ENCODE measurements around the gene NLRP11.

Gene NLRP11

DNA sequence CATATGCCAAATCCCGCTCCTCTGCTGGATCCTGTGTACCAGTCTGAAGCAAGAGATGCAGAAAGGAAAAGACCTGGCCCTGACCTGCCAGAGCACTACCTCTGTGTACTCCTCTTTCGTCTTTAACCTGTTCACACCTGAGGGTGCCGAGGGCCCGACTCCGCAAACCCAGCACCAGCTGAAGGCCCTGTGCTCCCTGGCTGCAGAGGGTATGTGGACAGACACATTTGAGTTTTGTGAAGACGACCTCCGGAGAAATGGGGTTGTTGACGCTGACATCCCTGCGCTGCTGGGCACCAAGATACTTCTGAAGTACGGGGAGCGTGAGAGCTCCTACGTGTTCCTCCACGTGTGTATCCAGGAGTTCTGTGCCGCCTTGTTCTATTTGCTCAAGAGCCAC is 26.6 kb upstream of the NLRP11 start:
- CTCF ChIA-PET: no interaction called here
- POLR2A ChIA-PET: no interaction called here
- no peak for DNase-seq (ENCODE audit: extremely low spot score)
- no peak for TF ChIP-seq HDGF (IDR thresholded peaks at IDR 0.05; ENCODE audit: borderline replicate concordance)

GRCh38 chr19:55857974-55858373 is 26.2 kb upstream of the NLRP11 start:
- TF ChIP-seq SP1 (IDR thresholded peaks at IDR 0.05) (no peak), ELF4 (IDR thresholded peaks at IDR 0.05) (no peak), L3MBTL2 (conservative IDR thresholded peaks at IDR 0.05) (no peak), LEF1 (IDR thresholded peaks at IDR 0.05; ENCODE audit: borderline replicate concordance) (no peak), BHLHE40 (IDR thresholded peaks at IDR 0.05; ENCODE audit: borderline replicate concordance) (no peak), HDGF (IDR thresholded peaks at IDR 0.05; ENCODE audit: borderline replicate concordance) (no peak), ZNF384 (IDR thresholded peaks at IDR 0.05) (no peak), SUZ12 (IDR thresholded peaks at IDR 0.05) (no peak), CTBP1 (IDR thresholded peaks at IDR 0.05; ENCODE audit: borderline replicate concordance) (no peak), FOXK2 (IDR thresholded peaks at IDR 0.05) (no peak), NFRKB (IDR thresholded peaks at IDR 0.05) (no peak), FOXA1 (IDR thresholded peaks at IDR 0.05) (no peak), TARDBP (IDR thresholded peaks at IDR 0.05) (no peak), ARNT (IDR thresholded peaks at IDR 0.05) (no peak)
- TF ChIP-seq, protein P1, sequence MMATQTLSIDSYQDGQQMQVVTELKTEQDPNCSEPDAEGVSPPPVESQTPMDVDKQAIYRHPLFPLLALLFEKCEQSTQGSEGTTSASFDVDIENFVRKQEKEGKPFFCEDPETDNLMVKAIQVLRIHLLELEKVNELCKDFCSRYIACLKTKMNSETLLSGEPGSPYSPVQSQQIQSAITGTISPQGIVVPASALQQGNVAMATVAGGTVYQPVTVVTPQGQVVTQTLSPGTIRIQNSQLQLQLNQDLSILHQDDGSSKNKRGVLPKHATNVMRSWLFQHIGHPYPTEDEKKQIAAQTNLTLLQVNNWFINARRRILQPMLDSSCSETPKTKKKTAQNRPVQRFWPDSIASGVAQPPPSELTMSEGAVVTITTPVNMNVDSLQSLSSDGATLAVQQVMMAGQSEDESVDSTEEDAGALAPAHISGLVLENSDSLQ (IDR thresholded peaks at IDR 0.05): no peak
- POLR2A ChIA-PET: no interaction called here

GRCh38 chr19:55857149-55857548 is 25.4 kb upstream of the NLRP11 start:
- DNase-seq (ENCODE audit: extremely low spot score): no peak
- POLR2A ChIA-PET: no interaction called here
- CTCF ChIA-PET: no interaction called here

More at GRCh38 chr19:55857974-55858373, 26.2 kb upstream of the NLRP11 start:
- no peak for DNase-seq (ENCODE audit: extremely low spot score)
- CTCF ChIA-PET: no interaction called here

GRCh38 chr19:55855160-55855559 is 23.4 kb upstream of the NLRP11 start:
- DNase-seq (ENCODE audit: extremely low spot score): no peak
- ChIA-PET CTCF (no interaction called here), POLR2A (no interaction called here)
- TF ChIP-seq BHLHE40 (IDR thresholded peaks at IDR 0.05; ENCODE audit: borderline replicate concordance) (no peak), LEF1 (IDR thresholded peaks at IDR 0.05; ENCODE audit: borderline replicate concordance) (no peak), FOXK2 (IDR thresholded peaks at IDR 0.05) (no peak), CTBP1 (IDR thresholded peaks at IDR 0.05; ENCODE audit: borderline replicate concordance) (no peak), FOXA1 (IDR thresholded peaks at IDR 0.05) (no peak), HDGF (IDR thresholded peaks at IDR 0.05; ENCODE audit: borderline replicate concordance) (no peak), NFRKB (IDR thresholded peaks at IDR 0.05) (no peak), ELF4 (IDR thresholded peaks at IDR 0.05) (no peak), ZNF384 (IDR thresholded peaks at IDR 0.05) (no peak), L3MBTL2 (conservative IDR thresholded peaks at IDR 0.05) (no peak), SUZ12 (IDR thresholded peaks at IDR 0.05) (no peak), TARDBP (IDR thresholded peaks at IDR 0.05) (no peak), ARNT (IDR thresholded peaks at IDR 0.05) (no peak), FOXM1 (IDR thresholded peaks at IDR 0.05; ENCODE audit: borderline replicate concordance) (no peak), SP1 (IDR thresholded peaks at IDR 0.05) (no peak)
- TF ChIP-seq, protein P1 (IDR thresholded peaks at IDR 0.05): no peak

More at GRCh38 chr19:55857149-55857548, 25.4 kb upstream of the NLRP11 start:
- TF ChIP-seq SUZ12 (IDR thresholded peaks at IDR 0.05): no peak
- TF ChIP-seq SP1 (IDR thresholded peaks at IDR 0.05): no peak
- no peak for TF ChIP-seq NFRKB (IDR thresholded peaks at IDR 0.05)
- no peak for TF ChIP-seq HDGF (IDR thresholded peaks at IDR 0.05; ENCODE audit: borderline replicate concordance)
- no peak for TF ChIP-seq LEF1 (IDR thresholded peaks at IDR 0.05; ENCODE audit: borderline replicate concordance)
- TF ChIP-seq FOXK2 (IDR thresholded peaks at IDR 0.05): no peak
- no peak for TF ChIP-seq L3MBTL2 (conservative IDR thresholded peaks at IDR 0.05)
- TF ChIP-seq FOXM1 (IDR thresholded peaks at IDR 0.05; ENCODE audit: borderline replicate concordance): no peak
- no peak for TF ChIP-seq ARNT (IDR thresholded peaks at IDR 0.05)
- no peak for TF ChIP-seq BHLHE40 (IDR thresholded peaks at IDR 0.05; ENCODE audit: borderline replicate concordance)

DNA sequence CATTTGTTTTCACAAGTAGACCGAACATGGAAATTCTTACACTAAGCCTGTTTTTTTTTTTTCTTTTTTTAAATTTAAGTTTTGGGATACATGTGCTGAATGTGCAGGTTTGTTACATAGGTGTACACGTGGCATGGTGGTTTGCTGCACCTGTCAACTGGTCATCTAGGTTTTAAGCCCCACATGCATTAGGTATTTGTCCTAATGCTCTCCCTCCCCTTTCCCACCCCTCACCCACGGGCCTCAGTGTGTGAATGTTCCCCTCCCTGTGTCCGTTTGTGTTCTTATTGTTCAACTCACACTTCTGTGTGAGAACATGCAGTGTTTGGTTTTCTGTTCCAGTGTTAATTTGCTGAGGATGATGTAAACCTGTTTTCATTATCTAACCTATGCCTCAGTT is 7.1 kb upstream of the NLRP11 start:
- CTCF ChIA-PET: no interaction called here
- no peak for TF ChIP-seq FOXM1 (IDR thresholded peaks at IDR 0.05; ENCODE audit: borderline replicate concordance)
- no peak for TF ChIP-seq LEF1 (IDR thresholded peaks at IDR 0.05; ENCODE audit: borderline replicate concordance)
- TF ChIP-seq FOXA1 (IDR thresholded peaks at IDR 0.05): no peak
- TF ChIP-seq ZNF384 (IDR thresholded peaks at IDR 0.05): no peak
- TF ChIP-seq SUZ12 (IDR thresholded peaks at IDR 0.05): no peak
- TF ChIP-seq FOXK2 (IDR thresholded peaks at IDR 0.05): no peak
- TF ChIP-seq NFRKB (IDR thresholded peaks at IDR 0.05): no peak
- no peak for TF ChIP-seq BHLHE40 (IDR thresholded peaks at IDR 0.05; ENCODE audit: borderline replicate concordance)
- TF ChIP-seq ARNT (IDR thresholded peaks at IDR 0.05): no peak
- no peak for TF ChIP-seq HDGF (IDR thresholded peaks at IDR 0.05; ENCODE audit: borderline replicate concordance)
- TF ChIP-seq L3MBTL2 (conservative IDR thresholded peaks at IDR 0.05): no peak
- TF ChIP-seq SP1 (IDR thresholded peaks at IDR 0.05): no peak
- no peak for TF ChIP-seq TARDBP (IDR thresholded peaks at IDR 0.05)
- TF ChIP-seq, protein P1 (IDR thresholded peaks at IDR 0.05): no peak
- no peak for TF ChIP-seq ELF4 (IDR thresholded peaks at IDR 0.05)
- TF ChIP-seq CTBP1 (IDR thresholded peaks at IDR 0.05; ENCODE audit: borderline replicate concordance): no peak
- POLR2A ChIA-PET: no interaction called here
- no peak for DNase-seq (ENCODE audit: extremely low spot score)

- CTCF ChIA-PET: no interaction called here
- POLR2A ChIA-PET: no interaction called here
- no peak for DNase-seq (ENCODE audit: extremely low spot score)
- TF ChIP-seq SP1 (IDR thresholded peaks at IDR 0.05): no peak
Observed at GRCh38 chr19:55838251-55838650, 6.5 kb upstream of the NLRP11 start.

GRCh38 chr19:55836340-55836739 is 4.5 kb upstream of the NLRP11 start, which contains the start of gene NLRP4:
Gene NLRP4, plus strand, starts transcription at chr19:55836540. Its CDS starts 15,541 bp downstream, at chr19:55852081.
- TF ChIP-seq FOXK2 (IDR thresholded peaks at IDR 0.05): no peak
- TF ChIP-seq, protein P1 (IDR thresholded peaks at IDR 0.05): 0 out of 2 replicates have a peak, but pooled peaks have one; percentile 5
- POLR2A ChIA-PET: no interaction called here
- DNase-seq (ENCODE audit: extremely low spot score): no peak
- CTCF ChIA-PET: no interaction called here

All from HEK293T (cell line).